NCI-H2196 treated with DMSO at 0.1 percent for 48 hours (cell line): Measurements from ENCODE around the gene ARSG.

Experiments
- DNase-seq: peaks from one replicate; lab custom pipeline; 2025; ENCODE audit not compliant: unreplicated experiment; lab: John Stamatoyannopoulos, UW

ARSG gene

GRCh38 chr17:68446626-68447041 lies 155.3 kb downstream of the ARSG start:
- no peak for DNase-seq

- no peak for DNase-seq
Observed at GRCh38 chr17:68449021-68449739, 157.9 kb downstream of the ARSG start.

- no peak for DNase-seq
Observed at GRCh38 chr17:68450391-68450790, 159.1 kb downstream of the ARSG start.

- DNase-seq, result no peak
Observed at GRCh38 chr17:68450801-68451200, 159.5 kb downstream of the ARSG start.

GRCh38 chr17:68451670-68452354 lies 160.5 kb downstream of the ARSG start:
- no peak for DNase-seq

GRCh38 chr17:68452724-68453290 lies 161.5 kb downstream of the ARSG start:
- no peak for DNase-seq

GRCh38 chr17:68453991-68454665 lies 162.8 kb downstream of the ARSG start:
- DNase-seq, result no peak

- no peak for DNase-seq
Observed at GRCh38 chr17:68455901-68456338, 164.6 kb downstream of the ARSG start.

GRCh38 chr17:68456339-68457167 lies 165.3 kb downstream of the ARSG start:
- peak; percentile 30 for DNase-seq

GRCh38 chr17:68457168-68457538 lies 165.9 kb downstream of the ARSG start, which contains the start of gene WIPI1:
WIPI1 (minus strand) TSS chr17:68457496; CDS start chr17:68457421, 75 bp downstream.
- DNase-seq, result no peak

- DNase-seq, result peak; percentile 97
Observed at GRCh38 chr17:68457539-68458259, 166.4 kb downstream of the ARSG start.

- no peak for DNase-seq
Observed at GRCh38 chr17:68458260-68459036, 167.2 kb downstream of the ARSG start.

GRCh38 chr17:68459037-68459639 lies 167.8 kb downstream of the ARSG start:
- no peak for DNase-seq

- DNase-seq, result no peak
Observed at GRCh38 chr17:68460146-68460545, 168.9 kb downstream of the ARSG start.

- DNase-seq, result no peak
Observed at GRCh38 chr17:68460715-68461114, 169.4 kb downstream of the ARSG start.

- no peak for DNase-seq
Observed at GRCh38 chr17:68461122-68461539, 169.8 kb downstream of the ARSG start.

GRCh38 chr17:68461589-68461988 lies 170.3 kb downstream of the ARSG start:
- DNase-seq, result peak; percentile 65

GRCh38 chr17:68462381-68463210 lies 171.3 kb downstream of the ARSG start:
- DNase-seq, result peak; percentile 83
